WERI-Rb-1 (cell line): Measurements from ENCODE around the gene TBX18.

ENCODE experiments used
- DNase-seq: peaks from one replicate; pipeline ENCODE4 v3.0.0-alpha.2; 2020
- H3K27ac ChIP-seq: fragments of 250-450 bp; sonication (Bioruptor Pico); 2 replicates; pipeline ENCODE4 v1.5.1; 2020; ENCODE audit warnings: mild to moderate bottlenecking, moderate library complexity
- H3K27me3 ChIP-seq: fragments of 250-450 bp; sonication (Bioruptor Pico); 2 replicates; pipeline ENCODE4 v1.5.1; 2021; ENCODE audit warnings: mild to moderate bottlenecking, low read depth, moderate library complexity; ENCODE audit not compliant: insufficient read depth, severe bottlenecking
- H3K36me3 ChIP-seq: fragments of 250-450 bp; sonication (Bioruptor Pico); 2 replicates; pipeline ENCODE4 v1.5.1; 2020; ENCODE audit warnings: mild to moderate bottlenecking, moderate library complexity
- H3K4me3 ChIP-seq: 2 replicates; pipeline ENCODE4 v1.5.1; 2011; ENCODE audit warnings: low read depth, mild to moderate bottlenecking, control low read depth, low read length
- H3K9me3 ChIP-seq: fragments of 250-450 bp; sonication (Bioruptor Pico); 2 replicates; pipeline ENCODE4 v1.5.1; 2021; ENCODE audit warnings: mild to moderate bottlenecking, moderate library complexity; ENCODE audit not compliant: severe bottlenecking
- TF ChIP-seq, protein P1 (sequence below): IDR thresholded peaks from 2 replicates; pipeline ENCODE4 v1.5.1; 2011; ENCODE audit warnings: low read depth, mild to moderate bottlenecking, control low read depth, inconsistent platforms, low read length

TBX18 gene

DNA sequence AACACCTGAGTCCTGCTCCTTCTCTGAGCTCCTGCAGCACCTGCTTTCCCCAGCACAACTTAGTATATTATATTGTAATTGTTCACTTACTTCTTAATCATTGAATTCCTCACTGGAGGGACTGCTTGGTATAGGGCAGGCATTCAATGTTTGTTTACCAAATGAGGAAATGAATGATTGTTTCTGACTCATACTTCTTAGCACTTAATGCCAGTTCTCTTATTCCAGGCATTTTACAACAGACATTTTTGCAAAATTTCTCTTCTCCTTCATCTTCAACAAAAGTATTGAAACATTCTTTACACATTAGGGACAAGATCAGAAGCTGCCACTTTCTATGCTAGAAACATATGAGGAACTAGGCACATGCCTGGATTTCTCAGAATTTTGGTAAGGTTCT lies 119.4 kb downstream of the TBX18 start:
- H3K27ac ChIP-seq, result no peak overlapping the region
- DNase-seq, result no peak
- peaks cover 3% of the 10 kb centered on the region for H3K9me3 ChIP-seq
- no peaks in the 10 kb centered on the region for H3K36me3 ChIP-seq
- TF ChIP-seq, protein P1, sequence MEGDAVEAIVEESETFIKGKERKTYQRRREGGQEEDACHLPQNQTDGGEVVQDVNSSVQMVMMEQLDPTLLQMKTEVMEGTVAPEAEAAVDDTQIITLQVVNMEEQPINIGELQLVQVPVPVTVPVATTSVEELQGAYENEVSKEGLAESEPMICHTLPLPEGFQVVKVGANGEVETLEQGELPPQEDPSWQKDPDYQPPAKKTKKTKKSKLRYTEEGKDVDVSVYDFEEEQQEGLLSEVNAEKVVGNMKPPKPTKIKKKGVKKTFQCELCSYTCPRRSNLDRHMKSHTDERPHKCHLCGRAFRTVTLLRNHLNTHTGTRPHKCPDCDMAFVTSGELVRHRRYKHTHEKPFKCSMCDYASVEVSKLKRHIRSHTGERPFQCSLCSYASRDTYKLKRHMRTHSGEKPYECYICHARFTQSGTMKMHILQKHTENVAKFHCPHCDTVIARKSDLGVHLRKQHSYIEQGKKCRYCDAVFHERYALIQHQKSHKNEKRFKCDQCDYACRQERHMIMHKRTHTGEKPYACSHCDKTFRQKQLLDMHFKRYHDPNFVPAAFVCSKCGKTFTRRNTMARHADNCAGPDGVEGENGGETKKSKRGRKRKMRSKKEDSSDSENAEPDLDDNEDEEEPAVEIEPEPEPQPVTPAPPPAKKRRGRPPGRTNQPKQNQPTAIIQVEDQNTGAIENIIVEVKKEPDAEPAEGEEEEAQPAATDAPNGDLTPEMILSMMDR, result no peak
- no peak overlapping the region for H3K4me3 ChIP-seq
- no peaks in the 10 kb centered on the region for H3K27me3 ChIP-seq

DNA sequence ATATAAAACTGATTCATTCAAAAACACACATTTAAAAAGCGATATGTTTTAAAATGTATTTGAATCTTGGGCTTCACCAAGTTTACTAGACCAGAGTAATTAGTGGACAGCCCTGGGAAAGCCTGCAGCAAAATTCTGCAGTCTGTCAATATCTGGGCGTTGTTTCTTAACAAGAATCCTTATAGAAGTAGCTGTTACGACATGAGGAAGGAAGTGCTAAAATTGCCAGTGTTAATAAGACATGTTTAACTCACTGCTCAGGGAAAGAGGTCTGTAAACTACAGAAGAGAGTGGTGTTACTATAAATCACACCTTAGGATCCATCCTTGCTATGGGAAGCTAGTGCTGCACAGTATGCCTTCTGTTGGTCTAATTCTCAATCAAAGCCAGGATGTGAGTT lies 120.6 kb downstream of the TBX18 start:
- no peak overlapping the region for H3K27ac ChIP-seq
- TF ChIP-seq, protein P1, result no peak

DNA sequence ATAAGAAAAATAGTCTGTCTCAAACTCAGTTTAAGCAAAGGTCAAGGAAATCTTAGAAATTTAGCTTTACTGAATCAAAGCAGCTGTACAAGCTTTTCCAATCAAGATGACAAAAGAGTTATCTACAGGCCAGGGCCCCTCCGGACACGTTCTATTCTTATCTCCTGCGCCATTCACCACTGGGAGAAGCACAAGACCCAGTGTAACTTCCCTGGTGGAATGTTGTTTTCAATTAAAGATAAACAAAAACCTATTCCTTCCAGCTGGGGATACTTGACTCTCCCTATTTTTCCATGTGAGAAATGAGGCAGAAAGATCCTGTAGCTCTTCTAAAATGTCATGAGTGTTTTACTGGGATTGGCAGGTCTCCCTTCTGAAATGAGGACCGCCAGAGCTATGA lies 123.3 kb downstream of the TBX18 start:
- no peaks in the 10 kb centered on the region for H3K27me3 ChIP-seq
- no peaks in the 10 kb centered on the region for H3K36me3 ChIP-seq
- H3K9me3 ChIP-seq, result no peaks in the 10 kb centered on the region
- DNase-seq, result no peak
- TF ChIP-seq, protein P1, result no peak
- H3K27ac ChIP-seq, result no peak overlapping the region
- H3K4me3 ChIP-seq, result no peak overlapping the region

More for the DNA sequence above, 120.6 kb downstream of the TBX18 start:
- H3K36me3 ChIP-seq, result no peaks in the 10 kb centered on the region
- no peak overlapping the region for H3K4me3 ChIP-seq
- DNase-seq, result no peak
- no peaks in the 10 kb centered on the region for H3K9me3 ChIP-seq
- H3K27me3 ChIP-seq, result no peaks in the 10 kb centered on the region

DNA sequence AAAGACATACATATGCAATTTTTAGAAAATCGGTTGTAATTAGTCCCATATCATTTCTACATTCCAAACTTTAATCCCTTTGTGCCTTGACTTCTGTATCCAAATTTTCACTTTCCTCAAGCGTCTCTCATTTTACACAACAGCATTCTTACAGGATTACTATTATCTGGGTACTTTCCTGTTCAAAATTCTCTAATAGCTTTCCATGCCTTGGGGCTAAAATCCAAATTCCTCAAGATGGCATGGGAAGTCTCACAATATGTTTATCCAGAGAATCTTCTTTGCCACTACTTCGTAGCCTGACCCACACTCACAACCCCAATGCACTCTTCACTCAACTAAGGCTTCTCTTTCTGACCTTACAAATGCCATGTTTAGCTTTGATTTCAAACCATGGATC lies 125.0 kb downstream of the TBX18 start:
- H3K4me3 ChIP-seq, result no peak overlapping the region
- no peak overlapping the region for H3K27ac ChIP-seq
- no peaks in the 10 kb centered on the region for H3K9me3 ChIP-seq
- no peaks in the 10 kb centered on the region for H3K36me3 ChIP-seq
- TF ChIP-seq, protein P1, result no peak
- no peaks in the 10 kb centered on the region for H3K27me3 ChIP-seq
- DNase-seq, result no peak

DNA sequence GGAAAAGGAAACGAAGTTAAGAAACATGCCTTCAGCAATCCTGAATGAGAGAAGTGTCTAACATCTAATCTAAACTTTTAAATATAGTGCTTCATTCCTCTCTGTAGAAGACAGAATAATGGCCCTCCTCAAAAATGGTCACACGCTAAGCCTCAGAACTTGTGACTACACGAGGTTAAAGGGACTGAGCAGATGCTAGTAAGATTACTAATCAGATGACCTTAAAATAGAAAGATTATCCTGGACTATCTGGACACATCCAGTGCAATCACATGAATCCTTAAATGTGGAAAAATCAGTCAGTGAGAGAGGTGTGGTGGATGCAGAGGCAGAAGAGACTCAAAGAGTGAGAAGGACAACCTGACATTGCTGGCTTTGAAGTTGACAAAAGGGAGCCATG lies 126.1 kb downstream of the TBX18 start:
- Histone ChIP-seq H3K27me3 (no peaks in the 10 kb centered on the region), H3K27ac (peak overlapping the region; percentile 52), H3K36me3 (no peaks in the 10 kb centered on the region), H3K9me3 (no peaks in the 10 kb centered on the region), H3K4me3 (no peak overlapping the region)
- TF ChIP-seq, protein P1, result no peak
- DNase-seq, result peak; percentile 26
